ENCODE measurements around the gene SPNS2.

SPNS2 gene

GRCh38 chr17:4480929-4481898 is 17.5 kb upstream of the SPNS2 start:
- no peak for DNase-seq (ENCODE audit: low read depth)

DNA sequence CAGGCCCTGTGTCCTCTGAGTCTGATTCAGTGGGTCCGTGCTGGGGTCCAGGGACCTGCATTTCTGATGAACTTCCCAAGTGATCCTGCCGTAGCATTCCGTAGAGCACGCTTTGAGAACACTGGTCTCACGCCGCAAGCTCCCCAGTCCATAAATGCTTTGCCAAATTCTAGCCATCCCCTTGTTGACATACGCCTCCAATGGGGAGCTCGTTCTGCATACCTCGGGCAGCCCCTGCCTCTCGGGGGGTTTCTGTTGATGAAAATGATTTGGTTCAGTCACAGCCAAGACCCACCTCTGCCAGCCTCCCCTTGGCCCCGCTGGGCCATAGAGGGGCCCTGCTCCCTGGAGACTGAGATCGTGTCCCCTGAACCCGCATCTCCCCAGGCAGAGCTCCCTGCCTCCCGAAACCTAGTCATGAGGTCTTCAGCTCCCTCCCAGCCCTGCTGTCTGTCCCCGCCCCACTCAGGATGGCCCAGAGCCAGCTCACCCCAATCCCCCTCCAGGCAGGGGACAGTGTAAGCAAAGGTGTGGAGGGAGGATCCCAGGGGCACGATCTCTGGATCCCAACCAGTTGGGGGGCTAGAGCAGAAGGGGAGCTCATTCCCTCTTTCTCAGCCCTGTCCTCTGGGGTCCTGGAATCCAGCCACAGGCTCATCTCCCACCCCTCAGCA is 16.2 kb upstream of the SPNS2 start:
- DNase-seq (ENCODE audit: low read depth), result no peak

- DNase-seq (ENCODE audit: low read depth), result no peak
Measured at GRCh38 chr17:4483012-4483840, 15.5 kb upstream of the SPNS2 start.

GRCh38 chr17:4485676-4486646 is 12.7 kb upstream of the SPNS2 start:
- peak; percentile 24 for DNase-seq (ENCODE audit: low read depth)

- no peak for DNase-seq (ENCODE audit: low read depth)
Measured at GRCh38 chr17:4487296-4487695, 11.4 kb upstream of the SPNS2 start.

- no peak for DNase-seq (ENCODE audit: low read depth)
Measured at GRCh38 chr17:4487820-4488716, 10.6 kb upstream of the SPNS2 start.

- no peak for DNase-seq (ENCODE audit: low read depth)
Measured at GRCh38 chr17:4488989-4489595, 9.6 kb upstream of the SPNS2 start.

GRCh38 chr17:4490109-4490591 is 8.5 kb upstream of the SPNS2 start:
- no peak for DNase-seq (ENCODE audit: low read depth)

GRCh38 chr17:4490637-4491061 is 8.0 kb upstream of the SPNS2 start:
- DNase-seq (ENCODE audit: low read depth), result no peak

- DNase-seq (ENCODE audit: low read depth), result no peak
Measured at GRCh38 chr17:4492721-4493561, 5.7 kb upstream of the SPNS2 start.

DNA sequence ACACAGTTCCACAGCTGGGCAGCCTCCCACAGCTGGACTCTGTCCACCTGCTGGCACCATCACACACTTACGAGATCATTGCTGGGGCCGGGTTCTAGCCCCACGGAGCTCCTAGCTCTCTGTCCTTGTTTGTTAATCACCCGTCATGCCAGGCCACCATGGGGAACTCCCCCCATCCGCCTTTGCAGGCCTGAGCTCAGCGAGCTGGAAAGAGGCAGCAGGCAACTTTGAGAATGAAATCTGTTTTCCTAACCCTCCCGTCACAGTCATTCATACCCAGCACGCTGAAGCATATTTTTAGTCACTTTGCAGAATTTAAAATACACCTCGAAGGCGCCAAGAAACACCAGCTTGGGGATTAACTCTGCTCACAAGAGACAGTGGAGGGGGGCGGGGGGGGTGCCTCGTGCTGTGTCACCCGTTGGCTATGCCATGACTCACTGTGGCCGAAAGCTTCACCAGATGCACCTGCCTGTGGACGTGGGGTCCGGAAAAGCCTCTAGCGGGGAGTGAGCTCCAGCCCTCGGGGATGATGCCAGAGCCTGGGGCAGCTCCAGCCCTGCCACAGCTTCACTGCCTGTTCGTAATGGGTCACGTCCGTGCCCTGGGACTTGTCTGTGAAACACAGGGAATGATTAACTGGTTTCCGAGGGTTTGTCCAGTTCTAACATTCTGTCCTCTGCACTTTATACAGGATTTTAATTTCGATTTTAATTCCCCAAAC is 1.4 kb upstream of the SPNS2 start:
- DNase-seq (ENCODE audit: low read depth), result no peak

- DNase-seq (ENCODE audit: low read depth), result no peak
Measured at GRCh38 chr17:4499431-4500190, 930 bp downstream of the SPNS2 start.

DNA sequence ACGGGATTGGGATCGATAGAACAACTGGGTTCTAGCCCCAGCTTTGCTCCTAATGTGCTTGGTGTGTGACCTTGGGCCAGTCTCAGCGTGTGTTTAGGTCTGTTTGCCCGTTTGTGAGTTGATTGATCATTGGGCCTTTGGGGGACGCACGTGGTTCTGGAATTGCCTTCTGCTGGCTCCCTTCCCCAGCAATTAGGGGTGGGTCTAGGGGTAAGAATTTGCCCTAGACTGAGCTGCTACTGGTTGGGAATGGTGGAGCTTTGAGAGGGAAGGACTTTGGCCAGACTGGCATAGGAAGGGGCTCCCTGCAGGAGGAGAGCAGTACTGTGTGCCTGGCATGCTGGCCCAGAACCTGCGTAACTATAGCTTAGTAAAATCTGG is 1.5 kb downstream of the SPNS2 start:
- no peak for DNase-seq (ENCODE audit: low read depth)

DNA sequence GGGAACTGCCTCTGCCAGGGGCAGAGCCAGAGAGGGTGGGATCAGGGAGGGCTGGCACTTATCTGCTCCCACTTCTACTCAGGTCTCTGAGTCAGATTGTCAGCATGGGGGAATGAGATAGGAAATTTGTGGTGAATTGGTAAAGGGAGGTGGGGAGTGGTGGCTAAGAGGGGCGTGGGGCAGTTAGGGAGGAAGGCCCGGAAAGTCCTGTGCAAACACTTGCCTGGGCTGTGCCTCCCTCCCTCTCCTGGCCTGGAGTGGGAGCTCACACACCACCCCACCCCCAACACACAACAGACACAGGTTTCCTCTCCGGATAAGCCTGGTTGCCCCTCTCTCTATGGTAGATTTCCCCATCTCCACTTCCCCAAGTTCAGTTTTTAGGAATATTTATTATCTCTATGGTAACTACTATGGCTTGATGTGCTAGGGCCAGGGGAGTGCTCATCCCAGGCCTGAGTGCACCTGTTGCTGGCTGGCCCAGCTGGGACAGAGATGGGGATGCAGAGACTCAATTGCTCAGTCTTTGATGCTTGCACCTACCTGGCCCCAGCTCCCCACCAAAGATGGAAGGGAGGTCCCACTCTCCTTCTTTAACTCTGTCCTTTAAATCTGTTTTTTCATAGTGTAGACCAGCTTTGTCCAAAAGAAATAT is 2.7 kb downstream of the SPNS2 start:
- no peak for DNase-seq (ENCODE audit: low read depth)

- no peak for DNase-seq (ENCODE audit: low read depth)
Measured at GRCh38 chr17:4502466-4503154, 3.9 kb downstream of the SPNS2 start.

All from activated T-helper 9 cell treated with anti-CD3 and anti-CD28 coated beads, Interleukin-2, amount 50 U/mL, for 16 hours (primary cell).